HEK293 (cell line): ENCODE measurements around the gene FRMD8.
A peak's percentile ranks its signal among the peaks of the same experiment; 100 is the strongest.

ENCODE experiments used
- CTCF ChIA-PET: fragments of 350-600 bp; formaldehyde crosslinking; extraction: SDS; loops from one replicate; lab custom pipeline; 2021; ENCODE audit warnings: antibody characterized with exemption; lab: Yijun Ruan, JAX
- POLR2A ChIA-PET: fragments of 300-600 bp; formaldehyde crosslinking; extraction: SDS; loops from one replicate; lab custom pipeline; 2020; ENCODE audit warnings: antibody characterized with exemption, inconsistent platforms; lab: Yijun Ruan, JAX
- H3K27ac ChIP-seq: fragments of 200-500 bp; sonication (Bioruptor generic); 2 replicates; pipeline ENCODE4 v1.5.1; 2014; ENCODE audit warnings: low read depth, low read length, control low read depth, inconsistent platforms; ENCODE audit errors: extremely low read depth
- H3K36me3 ChIP-seq, 2 experiments: fragments of 200-500 bp in 1 of 2; sonication (Bioruptor generic) in 1 of 2; 1 replicate in 1 of 2; 2 replicates in 1 of 2; pipeline ENCODE4 v1.5.1; 2014 to 2017; ENCODE audit warnings: inconsistent platforms in 2 of 2, low read length in 2 of 2; ENCODE audit not compliant: control insufficient read depth in 2 of 2, insufficient read depth in 1 of 2
- H3K4me1 ChIP-seq: fragments of 200-500 bp; sonication (Bioruptor generic); 2 replicates; pipeline ENCODE4 v1.5.1; 2014; ENCODE audit warnings: mild to moderate bottlenecking, low read length, inconsistent platforms; ENCODE audit not compliant: control insufficient read depth, insufficient read depth
- H3K4me3 ChIP-seq: 2 replicates; pipeline ENCODE4 v1.5.1; 2011; ENCODE audit warnings: low read depth, mild to moderate bottlenecking, control low read depth, low read length, moderate library complexity
- H3K9me3 ChIP-seq: fragments of 200-500 bp; sonication (Bioruptor generic); 2 replicates; pipeline ENCODE4 v1.5.1; 2014; ENCODE audit warnings: low read depth, low read length, inconsistent platforms; ENCODE audit not compliant: control insufficient read depth, insufficient read depth
- EGR2 ChIP-seq: fragments of 450-650 bp; formaldehyde crosslinking; IDR thresholded peaks from 2 replicates; pipeline ENCODE4 v1.5.1; 2016; ENCODE audit warnings: low read depth, missing biosample characterization, missing genetic modification characterization
- FEZF1 ChIP-seq: fragments of 450-650 bp; formaldehyde crosslinking; IDR thresholded peaks from 2 replicates; pipeline ENCODE4 v1.5.1; 2016; ENCODE audit warnings: missing biosample characterization, missing genetic modification characterization
- GLI4 ChIP-seq: fragments of 450-650 bp; formaldehyde crosslinking; IDR thresholded peaks from 2 replicates; pipeline ENCODE4 v1.5.1; 2016; ENCODE audit warnings: missing biosample characterization, missing genetic modification characterization
- IKZF3 ChIP-seq: fragments of 450-650 bp; IDR thresholded peaks from 2 replicates; pipeline ENCODE4 v1.5.0; 2018; ENCODE audit warnings: missing biosample characterization, mild to moderate bottlenecking, missing genetic modification characterization, moderate library complexity
- KLF7 ChIP-seq: fragments of 450-650 bp; formaldehyde crosslinking; IDR thresholded peaks from 2 replicates; pipeline ENCODE4 v1.5.1; 2016; ENCODE audit warnings: missing biosample characterization, missing genetic modification characterization, borderline replicate concordance
- MZF1 ChIP-seq: fragments of 450-650 bp; formaldehyde crosslinking; IDR thresholded peaks from 2 replicates; pipeline ENCODE4 v1.5.1; 2017; ENCODE audit warnings: missing biosample characterization, missing genetic modification characterization, borderline replicate concordance
- PBX3 ChIP-seq: sonication (generic); formaldehyde crosslinking; IDR thresholded peaks from 2 replicates; pipeline ENCODE4 v1.8.1; 2022; ENCODE audit warnings: mild to moderate bottlenecking, moderate library complexity, missing genetic modification reagents
- SCRT1 ChIP-seq: fragments of 450-650 bp; formaldehyde crosslinking; IDR thresholded peaks from 2 replicates; pipeline ENCODE4 v1.5.1; 2016; ENCODE audit warnings: missing biosample characterization, missing genetic modification characterization, borderline replicate concordance
- ZBTB7A ChIP-seq: fragments of 450-650 bp; formaldehyde crosslinking; IDR thresholded peaks from 2 replicates; pipeline ENCODE4 v1.5.1; 2016; ENCODE audit warnings: low read depth, missing biosample characterization, missing genetic modification characterization
- ZBTB8A ChIP-seq: fragments of 450-650 bp; formaldehyde crosslinking; IDR thresholded peaks from 2 replicates; pipeline ENCODE4 v1.5.1; 2016; ENCODE audit warnings: missing biosample characterization, missing genetic modification characterization
- ZFHX2 ChIP-seq: fragments of 450-650 bp; formaldehyde crosslinking; conservative IDR thresholded peaks from 2 replicates; pipeline ENCODE4 v1.5.1; 2016; ENCODE audit warnings: missing biosample characterization, missing genetic modification characterization
- ZIC2 ChIP-seq: fragments of 450-650 bp; formaldehyde crosslinking; IDR thresholded peaks from 2 replicates; pipeline ENCODE4 v1.5.1; 2016; ENCODE audit warnings: missing biosample characterization, missing genetic modification characterization
- ZNF132 ChIP-seq: fragments of 450-650 bp; formaldehyde crosslinking; IDR thresholded peaks from 2 replicates; pipeline ENCODE4 v1.5.1; 2017; ENCODE audit warnings: missing biosample characterization, missing genetic modification characterization, borderline replicate concordance
- ZNF133 ChIP-seq: fragments of 450-650 bp; formaldehyde crosslinking; IDR thresholded peaks from 2 replicates; pipeline ENCODE4 v1.5.1; 2016; ENCODE audit warnings: missing biosample characterization, missing genetic modification characterization
- ZNF140 ChIP-seq: fragments of 450-650 bp; formaldehyde crosslinking; IDR thresholded peaks from 2 replicates; pipeline ENCODE4 v1.5.1; 2016; ENCODE audit warnings: missing biosample characterization, missing genetic modification characterization
- ZNF221 ChIP-seq: fragments of 450-650 bp; formaldehyde crosslinking; IDR thresholded peaks from 2 replicates; pipeline ENCODE4 v1.5.1; 2017; ENCODE audit warnings: missing biosample characterization, missing genetic modification characterization, borderline replicate concordance
- ZNF24 ChIP-seq: fragments of 450-650 bp; formaldehyde crosslinking; IDR thresholded peaks from 2 replicates; pipeline ENCODE4 v1.5.1; 2016; ENCODE audit warnings: missing biosample characterization, missing genetic modification characterization
- ZNF473 ChIP-seq: fragments of 450-650 bp; formaldehyde crosslinking; IDR thresholded peaks from 2 replicates; pipeline ENCODE4 v1.5.1; 2017; ENCODE audit warnings: missing biosample characterization, missing genetic modification characterization
- ZNF488 ChIP-seq: fragments of 450-650 bp; formaldehyde crosslinking; IDR thresholded peaks from 2 replicates; pipeline ENCODE4 v1.5.1; 2016; ENCODE audit warnings: missing biosample characterization, missing genetic modification characterization
- ZNF530 ChIP-seq: fragments of 450-650 bp; formaldehyde crosslinking; IDR thresholded peaks from 2 replicates; pipeline ENCODE4 v1.5.1; 2016; ENCODE audit warnings: low read depth, missing biosample characterization, missing genetic modification characterization
- ZNF548 ChIP-seq: fragments of 450-650 bp; formaldehyde crosslinking; IDR thresholded peaks from 2 replicates; pipeline ENCODE4 v1.5.1; 2016; ENCODE audit warnings: missing biosample characterization, missing genetic modification characterization
- ZNF660 ChIP-seq: fragments of 450-650 bp; IDR thresholded peaks from 2 replicates; pipeline ENCODE4 v1.5.1; 2018; ENCODE audit warnings: missing biosample characterization, mild to moderate bottlenecking, missing genetic modification characterization
- ZNF747 ChIP-seq: fragments of 450-650 bp; formaldehyde crosslinking; IDR thresholded peaks from 2 replicates; pipeline ENCODE4 v1.5.1; 2016; ENCODE audit warnings: missing biosample characterization, missing genetic modification characterization
- ZNF776 ChIP-seq: fragments of 450-650 bp; formaldehyde crosslinking; IDR thresholded peaks from 2 replicates; pipeline ENCODE4 v1.5.0; 2017; ENCODE audit warnings: missing biosample characterization, missing genetic modification characterization, borderline replicate concordance
- ZNF830 ChIP-seq: fragments of 450-650 bp; IDR thresholded peaks from 2 replicates; pipeline ENCODE4 v1.5.0; 2018; ENCODE audit warnings: missing biosample characterization, missing genetic modification characterization, low read depth, mild to moderate bottlenecking, moderate library complexity
- ZSCAN5A ChIP-seq: fragments of 450-650 bp; formaldehyde crosslinking; IDR thresholded peaks from 2 replicates; pipeline ENCODE4 v1.5.1; 2016; ENCODE audit warnings: missing biosample characterization, missing genetic modification characterization
- TF ChIP-seq, protein P1 (sequence below): fragments of 450-650 bp; formaldehyde crosslinking; IDR thresholded peaks from 2 replicates; pipeline ENCODE4 v1.5.1; 2017; ENCODE audit warnings: missing biosample characterization, missing genetic modification characterization
- TF ChIP-seq, protein P2 (sequence below): fragments of 450-650 bp; formaldehyde crosslinking; IDR thresholded peaks from 2 replicates; pipeline ENCODE4 v1.5.1; 2016; ENCODE audit warnings: missing biosample characterization, missing genetic modification characterization
- TF ChIP-seq, protein P3 (sequence below): fragments of 450-650 bp; formaldehyde crosslinking; IDR thresholded peaks from 2 replicates; pipeline ENCODE4 v1.5.1; 2016; ENCODE audit warnings: missing biosample characterization, missing genetic modification characterization

FRMD8 gene

GRCh38 chr11:65421794-65422632 is 35.6 kb downstream of the FRMD8 start:
- peak overlapping the region; percentile 70 for H3K4me3 ChIP-seq
- ChIA-PET POLR2A (interaction anchor here (0.6 to 16.9 kb wide), 49 partner anchors 7 to 643 kb away, joined by 3 to 1129 read pairs (median 5); partner anchors contain the start of genes CCDC85B, CDC42EP2, DPF2 and FAM89B), CTCF (interaction anchor here (0.7 to 1.0 kb wide), 3 partner anchors 15 to 202 kb away, joined by 3 to 4 read pairs (median 3); no protein-coding TSS in a partner anchor)
- peak overlapping the region; percentile 98 for H3K27ac ChIP-seq
- no peaks in the 10 kb centered on the region for H3K9me3 ChIP-seq
- peaks cover 0 to 43% of the 10 kb centered on the region in 2 experiments; a peak in 1 of 3 replicates for H3K36me3 ChIP-seq
- H3K4me1 ChIP-seq: peaks cover 6% of the 10 kb centered on the region; the same call in 1 of the 2 replicates
- no peak for TF ChIP-seq ZNF473 (tag by site-specific recombination)
- peak; percentile 50; the same call in 1 of the 2 replicates for TF ChIP-seq PBX3 (CRISPR knock-in tag)
- TF ChIP-seq, protein P1, sequence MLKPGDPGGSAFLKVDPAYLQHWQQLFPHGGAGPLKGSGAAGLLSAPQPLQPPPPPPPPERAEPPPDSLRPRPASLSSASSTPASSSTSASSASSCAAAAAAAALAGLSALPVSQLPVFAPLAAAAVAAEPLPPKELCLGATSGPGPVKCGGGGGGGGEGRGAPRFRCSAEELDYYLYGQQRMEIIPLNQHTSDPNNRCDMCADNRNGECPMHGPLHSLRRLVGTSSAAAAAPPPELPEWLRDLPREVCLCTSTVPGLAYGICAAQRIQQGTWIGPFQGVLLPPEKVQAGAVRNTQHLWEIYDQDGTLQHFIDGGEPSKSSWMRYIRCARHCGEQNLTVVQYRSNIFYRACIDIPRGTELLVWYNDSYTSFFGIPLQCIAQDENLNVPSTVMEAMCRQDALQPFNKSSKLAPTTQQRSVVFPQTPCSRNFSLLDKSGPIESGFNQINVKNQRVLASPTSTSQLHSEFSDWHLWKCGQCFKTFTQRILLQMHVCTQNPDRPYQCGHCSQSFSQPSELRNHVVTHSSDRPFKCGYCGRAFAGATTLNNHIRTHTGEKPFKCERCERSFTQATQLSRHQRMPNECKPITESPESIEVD (tag by site-specific recombination): no peak
- no peak for TF ChIP-seq ZNF530
- no peak for TF ChIP-seq ZNF133 (tag by site-specific recombination)
- TF ChIP-seq ZNF221 (tag by site-specific recombination): no peak
- peak; percentile 87 for TF ChIP-seq ZFHX2
- TF ChIP-seq, protein P2, sequence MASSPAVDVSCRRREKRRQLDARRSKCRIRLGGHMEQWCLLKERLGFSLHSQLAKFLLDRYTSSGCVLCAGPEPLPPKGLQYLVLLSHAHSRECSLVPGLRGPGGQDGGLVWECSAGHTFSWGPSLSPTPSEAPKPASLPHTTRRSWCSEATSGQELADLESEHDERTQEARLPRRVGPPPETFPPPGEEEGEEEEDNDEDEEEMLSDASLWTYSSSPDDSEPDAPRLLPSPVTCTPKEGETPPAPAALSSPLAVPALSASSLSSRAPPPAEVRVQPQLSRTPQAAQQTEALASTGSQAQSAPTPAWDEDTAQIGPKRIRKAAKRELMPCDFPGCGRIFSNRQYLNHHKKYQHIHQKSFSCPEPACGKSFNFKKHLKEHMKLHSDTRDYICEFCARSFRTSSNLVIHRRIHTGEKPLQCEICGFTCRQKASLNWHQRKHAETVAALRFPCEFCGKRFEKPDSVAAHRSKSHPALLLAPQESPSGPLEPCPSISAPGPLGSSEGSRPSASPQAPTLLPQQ (tag by site-specific recombination): no peak
- TF ChIP-seq ZNF830 (tag by site-specific recombination): no peak
- no peak for TF ChIP-seq ZNF776 (tag by site-specific recombination)
- 0 out of 2 replicates have a peak, but pooled peaks have one; percentile 30 for TF ChIP-seq ZSCAN5A (tag by site-specific recombination)
- TF ChIP-seq ZNF132: no peak
- peak; percentile 85; the same call in 1 of the 2 replicates for TF ChIP-seq KLF7
- TF ChIP-seq ZIC2: peak; percentile 97
- TF ChIP-seq ZNF660 (tag by site-specific recombination): peak; percentile 62
- no peak for TF ChIP-seq ZNF747 (tag by site-specific recombination)
- no peak for TF ChIP-seq ZBTB7A (tag by site-specific recombination)
- TF ChIP-seq ZNF140: no peak
- peak; percentile 53; the same call in 1 of the 2 replicates for TF ChIP-seq EGR2 (tag by site-specific recombination)
- TF ChIP-seq ZNF24: peak; percentile 66
- no peak for TF ChIP-seq SCRT1 (tag by site-specific recombination)
- no peak; the same call in 1 of the 2 replicates for TF ChIP-seq FEZF1
- TF ChIP-seq ZNF548 (tag by site-specific recombination): no peak
- TF ChIP-seq, protein P3, sequence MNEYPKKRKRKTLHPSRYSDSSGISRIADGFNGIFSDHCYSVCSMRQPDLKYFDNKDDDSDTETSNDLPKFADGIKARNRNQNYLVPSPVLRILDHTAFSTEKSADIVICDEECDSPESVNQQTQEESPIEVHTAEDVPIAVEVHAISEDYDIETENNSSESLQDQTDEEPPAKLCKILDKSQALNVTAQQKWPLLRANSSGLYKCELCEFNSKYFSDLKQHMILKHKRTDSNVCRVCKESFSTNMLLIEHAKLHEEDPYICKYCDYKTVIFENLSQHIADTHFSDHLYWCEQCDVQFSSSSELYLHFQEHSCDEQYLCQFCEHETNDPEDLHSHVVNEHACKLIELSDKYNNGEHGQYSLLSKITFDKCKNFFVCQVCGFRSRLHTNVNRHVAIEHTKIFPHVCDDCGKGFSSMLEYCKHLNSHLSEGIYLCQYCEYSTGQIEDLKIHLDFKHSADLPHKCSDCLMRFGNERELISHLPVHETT (tag by site-specific recombination): no peak
- peak; percentile 95 for TF ChIP-seq IKZF3 (tag by site-specific recombination)
- TF ChIP-seq ZNF488 (tag by site-specific recombination): 0 out of 2 replicates have a peak, but pooled peaks have one; percentile 16
- TF ChIP-seq ZBTB8A: peak; percentile 100
- TF ChIP-seq GLI4 (tag by site-specific recombination): no peak
- TF ChIP-seq MZF1 (tag by site-specific recombination): 0 out of 2 replicates have a peak, but pooled peaks have one; percentile 18
